GM12873 (cell line): Measurements from ENCODE around the gene DDC.

Source experiments
- TF ChIP-seq, protein P1 (sequence below): IDR thresholded peaks from 2 replicates; pipeline ENCODE4 v1.5.1; 2012; ENCODE audit warnings: low read depth, mild to moderate bottlenecking, moderate library complexity, low read length, control low read depth; ENCODE audit not compliant: insufficient read depth; ENCODE audit errors: missing control alignments

The DDC gene

GRCh38 chr7:50448823-50449222 lies 116.4 kb downstream of the DDC start:
- TF ChIP-seq, protein P1, sequence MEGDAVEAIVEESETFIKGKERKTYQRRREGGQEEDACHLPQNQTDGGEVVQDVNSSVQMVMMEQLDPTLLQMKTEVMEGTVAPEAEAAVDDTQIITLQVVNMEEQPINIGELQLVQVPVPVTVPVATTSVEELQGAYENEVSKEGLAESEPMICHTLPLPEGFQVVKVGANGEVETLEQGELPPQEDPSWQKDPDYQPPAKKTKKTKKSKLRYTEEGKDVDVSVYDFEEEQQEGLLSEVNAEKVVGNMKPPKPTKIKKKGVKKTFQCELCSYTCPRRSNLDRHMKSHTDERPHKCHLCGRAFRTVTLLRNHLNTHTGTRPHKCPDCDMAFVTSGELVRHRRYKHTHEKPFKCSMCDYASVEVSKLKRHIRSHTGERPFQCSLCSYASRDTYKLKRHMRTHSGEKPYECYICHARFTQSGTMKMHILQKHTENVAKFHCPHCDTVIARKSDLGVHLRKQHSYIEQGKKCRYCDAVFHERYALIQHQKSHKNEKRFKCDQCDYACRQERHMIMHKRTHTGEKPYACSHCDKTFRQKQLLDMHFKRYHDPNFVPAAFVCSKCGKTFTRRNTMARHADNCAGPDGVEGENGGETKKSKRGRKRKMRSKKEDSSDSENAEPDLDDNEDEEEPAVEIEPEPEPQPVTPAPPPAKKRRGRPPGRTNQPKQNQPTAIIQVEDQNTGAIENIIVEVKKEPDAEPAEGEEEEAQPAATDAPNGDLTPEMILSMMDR: no peak

- TF ChIP-seq, protein P1: no peak
These were observed 118.7 kb downstream of the DDC start for GRCh38 chr7:50446542-50446960.

DNA sequence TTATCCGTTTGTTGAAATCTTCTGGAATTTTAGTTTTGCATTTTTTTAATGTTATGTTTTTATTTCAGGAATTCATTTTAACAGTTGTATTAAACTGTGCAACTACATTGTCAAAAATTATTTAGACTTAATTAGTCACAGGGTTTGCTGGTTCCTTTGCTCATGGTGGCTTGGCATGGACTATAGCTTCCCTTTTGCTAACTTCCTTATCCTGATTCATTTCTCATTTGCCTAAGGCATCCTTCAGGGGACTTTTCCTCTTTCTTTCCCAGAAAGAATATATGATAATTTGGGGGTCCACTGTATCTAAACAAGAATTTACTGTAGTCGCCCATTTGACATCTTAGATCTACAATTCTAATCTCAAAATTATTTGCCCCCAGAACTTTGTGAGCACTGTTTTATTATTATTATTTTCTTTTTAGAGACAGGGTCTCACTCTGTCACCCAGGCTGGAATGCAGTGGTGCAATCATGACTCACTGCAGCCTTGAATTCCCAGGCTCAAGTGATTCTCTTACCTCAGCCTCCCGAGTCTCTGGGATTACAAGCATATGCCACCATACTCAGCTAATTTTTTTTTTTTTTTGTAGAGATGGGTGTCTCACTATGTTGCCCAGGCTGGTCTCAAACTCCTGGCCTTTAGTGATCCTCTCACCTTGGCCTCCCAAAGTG lies 128.9 kb downstream of the DDC start:
- TF ChIP-seq, protein P1: no peak

DNA sequence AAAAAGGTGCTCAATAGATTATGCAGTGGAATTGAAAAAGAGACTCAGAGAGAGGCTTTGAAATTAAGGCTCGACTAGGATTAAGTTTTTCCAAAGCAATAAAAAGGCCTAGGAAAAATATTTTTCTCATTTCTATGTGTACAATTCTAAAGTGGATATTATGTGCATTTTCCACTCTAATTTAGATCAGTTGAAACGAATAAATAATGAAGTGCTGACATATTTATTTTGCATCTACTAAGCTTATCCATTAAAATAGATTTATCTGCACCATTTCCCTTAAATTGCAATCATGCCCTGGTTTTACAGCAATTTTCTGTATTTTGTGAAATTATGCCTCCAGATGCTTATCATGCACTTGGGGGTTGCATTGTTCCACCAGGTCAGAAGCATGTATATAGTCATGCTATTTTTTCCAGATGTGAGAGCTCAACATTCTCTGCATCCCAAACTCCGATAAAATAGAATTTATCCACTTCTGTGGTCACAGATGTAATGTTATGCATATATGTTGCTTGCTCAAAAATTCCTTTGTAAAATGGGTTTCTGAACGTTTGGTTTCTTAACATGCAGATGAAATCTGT lies 133.4 kb downstream of the DDC start:
- TF ChIP-seq, protein P1: no peak

DNA sequence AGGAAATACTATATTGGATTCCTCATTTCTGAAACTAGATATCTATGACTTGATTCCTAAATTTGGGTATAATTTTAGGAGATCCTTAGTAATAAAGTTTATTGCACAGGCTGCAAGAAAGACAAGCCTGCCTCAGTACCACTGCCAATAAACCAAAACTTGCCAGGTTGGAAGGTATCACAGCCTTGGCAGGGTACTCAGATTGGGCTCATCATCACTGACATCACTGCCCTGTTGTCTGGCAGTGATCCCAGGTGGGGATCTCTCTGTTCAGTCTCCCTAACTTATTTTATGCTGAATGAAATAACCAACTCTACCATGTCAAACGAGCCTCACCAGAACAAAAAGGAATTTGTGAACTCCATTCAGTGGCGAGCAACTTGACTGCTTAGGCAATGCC lies 133.9 kb downstream of the DDC start:
- TF ChIP-seq, protein P1: no peak

GRCh38 chr7:50428911-50429310 lies 136.3 kb downstream of the DDC start:
- TF ChIP-seq, protein P1: no peak

- TF ChIP-seq, protein P1: no peak
These were observed 137.7 kb downstream of the DDC start for GRCh38 chr7:50427518-50427917.
